Esophagus muscularis mucosa (tissue), 4 donors: ENCODE measurements around the gene TRMT1. TPM values are rescaled to one million over a fixed set of nuclear protein-coding genes. Genes with fewer than 3 reads are reported as not detected.
A peak's percentile ranks its signal among the peaks of the same experiment; 100 is the strongest.

ENCODE experiments used
- DNase-seq: peaks from one replicate; pipeline ENCODE4 v3.0.0-alpha.2; 2017; ENCODE audit errors: extremely low spot score
- H3K27ac ChIP-seq, 4 donors: fragments of 200-600 bp; sonication (generic); replicated peaks in 1 of 4; 1 replicate in 3 of 4; 2 replicates in 1 of 4; pipeline ENCODE4 v1.5.1; 2016 to 2019; ENCODE audit warnings: mild to moderate bottlenecking in 1 of 4
- H3K27me3 ChIP-seq, 4 donors: fragments of 200-600 bp; sonication (generic); one replicate each; pipeline versions ENCODE4 v1.5.1 to v1.6.0; 2016 to 2019
- H3K36me3 ChIP-seq, 4 donors: fragments of 200-600 bp; sonication (generic); one replicate each; pipeline ENCODE4 v1.5.1; 2016 to 2019
- H3K4me1 ChIP-seq, 4 donors: fragments of 200-600 bp; sonication (generic); one replicate each; pipeline ENCODE4 v1.5.1; 2016 to 2019
- H3K4me3 ChIP-seq, 4 donors: fragments of 200-600 bp; sonication (generic); 1 replicate in 2 of 4; 2 replicates in 2 of 4; pipeline ENCODE4 v1.5.1; 2016 to 2019; ENCODE audit warnings: mild to moderate bottlenecking in 4 of 4, moderate library complexity in 1 of 4
- H3K9me3 ChIP-seq, 4 donors: fragments of 200-600 bp; sonication (generic); 1 replicate in 3 of 4; 2 replicates in 1 of 4; pipeline ENCODE4 v1.5.1; 2016 to 2019
- CTCF ChIP-seq, 3 experiments: fragments of 200-600 bp in 2 of 3; fragments of 450-650 bp in 1 of 3; sonication (generic) in 2 of 3; IDR thresholded peaks; one replicate each; pipeline ENCODE4 v1.5.1; 2017 to 2019; ENCODE audit warnings: antibody characterized with exemption in 3 of 3, mild to moderate bottlenecking in 2 of 3, moderate library complexity in 1 of 3
- EP300 ChIP-seq: sonication (generic); formaldehyde crosslinking; IDR thresholded peaks from one replicate; pipeline ENCODE4 v1.6.1; 2017; ENCODE audit warnings: antibody characterized with exemption
- POLR2A ChIP-seq: fragments of 450-650 bp; IDR thresholded peaks from one replicate; pipeline ENCODE4 v1.6.1; 2017; ENCODE audit warnings: antibody characterized with exemption, moderate library complexity, mild to moderate bottlenecking, low read depth
- POLR2AphosphoS5 ChIP-seq, 2 donors: sonication (generic); formaldehyde crosslinking; IDR thresholded peaks; one replicate each; pipeline ENCODE4 v1.6.1; 2017; ENCODE audit warnings: antibody characterized with exemption in 2 of 2
- WGBS: methylation state at CpG from one replicate; pipeline ENCODE4 v1.1.5; 2018; 5-methylcytosine and 5-hydroxymethylcytosine counted together
- intact Hi-C: fragments of 100-400 bp; cut with DNase I; formaldehyde crosslinking; loops from one replicate; pipeline ENCODE4 v1.15.1; 2023
- total RNA-seq, 4 donors: library from RNA; depleted of rRNA; stranded (reverse); fragments of >200 nt; gene quantifications; one replicate each; pipeline versions ENCODE4 v1.1.0 to v1.2.1, GENCODE V29; 2016

TRMT1 gene
- total RNA-seq, 4 donors from 2014 or later = 21.4 to 27.6 (median 26.9) TPM

GRCh38 chr19:13087795-13088537 is 28.6 kb downstream of the TRMT1 start:
- intact Hi-C loops = no loop called here
- 90% methylated on average over 35 of the region's 37 CpGs for WGBS
- peak overlapping the region; percentile 40 to 90 (median 63) for H3K27ac ChIP-seq
- no peak overlapping the region for H3K4me3 ChIP-seq
- H3K27me3 ChIP-seq = no peaks in the 10 kb centered on the region
- TF ChIP-seq CTCF (IDR thresholded peaks at IDR 0.05) (no peak), EP300 (no peak), POLR2AphosphoS5 (IDR thresholded peaks at IDR 0.05) (no peak), POLR2A (no peak)
- peaks cover 44 to 65% (median 63%) of the 10 kb centered on the region in 4 donors for H3K4me1 ChIP-seq
- no peak for DNase-seq
- peaks cover 5 to 58% (median 42%) of the 10 kb centered on the region in 4 donors for H3K36me3 ChIP-seq
- H3K9me3 ChIP-seq = no peaks in the 10 kb centered on the region

DNA sequence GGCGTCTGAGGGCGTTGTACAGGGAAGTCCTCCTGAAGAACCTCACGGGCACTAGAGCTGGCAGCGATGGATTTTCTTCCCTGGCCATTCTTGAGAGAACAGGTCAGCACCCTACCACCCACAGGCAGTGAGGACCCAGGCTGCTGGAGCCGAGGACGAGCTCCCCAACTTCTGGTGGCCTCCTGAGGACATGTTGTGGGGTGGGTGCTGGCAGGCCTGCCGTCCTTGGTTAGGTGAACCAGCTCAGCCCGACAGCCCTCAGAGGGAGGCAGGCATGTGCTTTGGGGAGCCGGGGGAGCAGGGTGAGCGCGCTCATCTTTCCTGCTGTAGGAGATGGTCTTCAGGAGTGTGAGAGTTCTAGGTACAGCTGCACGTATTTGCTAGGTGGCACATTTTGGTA is 29.2 kb downstream of the TRMT1 start:
- peak overlapping the region in 2 of 4 donors; percentile 30 to 90 for H3K27ac ChIP-seq
- H3K36me3 ChIP-seq = peaks cover 5 to 65% (median 45%) of the 10 kb centered on the region in 4 donors
- peaks cover 42 to 65% (median 64%) of the 10 kb centered on the region in 4 donors for H3K4me1 ChIP-seq
- 90% methylated on average over 12 of the region's 12 CpGs for WGBS
- intact Hi-C loops = no loop called here
- H3K4me3 ChIP-seq = no peak overlapping the region
- TF ChIP-seq POLR2A (no peak), POLR2AphosphoS5 (IDR thresholded peaks at IDR 0.05) (no peak), EP300 (no peak), CTCF (IDR thresholded peaks at IDR 0.05) (no peak)
- no peak for DNase-seq
- no peaks in the 10 kb centered on the region for H3K9me3 ChIP-seq
- no peaks in the 10 kb centered on the region for H3K27me3 ChIP-seq

DNA sequence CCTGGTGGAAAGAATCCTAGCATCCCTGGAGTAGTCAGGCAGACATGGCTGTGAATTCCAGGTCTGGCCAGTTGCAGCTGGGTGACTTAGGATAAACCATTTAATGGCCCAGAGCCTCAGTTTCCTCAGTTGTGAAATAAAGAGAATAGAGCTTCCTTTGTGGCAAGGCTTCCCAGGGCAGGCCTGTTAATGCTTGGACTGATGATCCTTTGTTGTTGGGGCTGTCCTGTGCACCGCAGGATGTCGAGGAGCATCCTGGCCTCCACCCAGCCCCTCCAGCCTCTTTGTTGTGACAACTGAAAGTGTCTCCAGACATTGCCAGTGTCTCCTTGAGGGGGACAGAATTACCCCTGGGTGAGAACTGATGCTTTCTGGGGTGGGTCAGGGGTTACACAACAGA is 30.2 kb downstream of the TRMT1 start:
- Histone ChIP-seq H3K4me3 (no peak overlapping the region), H3K36me3 (peaks cover 5 to 72% (median 51%) of the 10 kb centered on the region in 4 donors), H3K27ac (peak overlapping the region; percentile 1 to 40 (median 20)), H3K27me3 (no peaks in the 10 kb centered on the region), H3K9me3 (no peaks in the 10 kb centered on the region), H3K4me1 (peaks cover 41 to 65% (median 64%) of the 10 kb centered on the region in 4 donors)
- intact Hi-C loops = no loop called here
- TF ChIP-seq CTCF (IDR thresholded peaks at IDR 0.05) (no peak), POLR2AphosphoS5 (IDR thresholded peaks at IDR 0.05) (no peak), POLR2A (no peak), EP300 (no peak)
- DNase-seq = no peak
- WGBS = 36% methylated on average over 2 of the region's 2 CpGs

- H3K27ac ChIP-seq = peak overlapping the region; percentile 1 to 40 (median 20)
- 31% methylated on average over 7 of the region's 7 CpGs for WGBS
Measured at GRCh38 chr19:13085666-13086065, 30.9 kb downstream of the TRMT1 start.

More at GRCh38 chr19:13085666-13086065, 30.9 kb downstream of the TRMT1 start:
- TF ChIP-seq POLR2AphosphoS5 (IDR thresholded peaks at IDR 0.05) (no peak), EP300 (no peak), POLR2A (no peak), CTCF (IDR thresholded peaks at IDR 0.05) (no peak)
- Histone ChIP-seq H3K36me3 (peaks cover 5 to 77% (median 49%) of the 10 kb centered on the region in 4 donors), H3K4me3 (no peak overlapping the region), H3K9me3 (no peaks in the 10 kb centered on the region), H3K27me3 (no peaks in the 10 kb centered on the region), H3K4me1 (peaks cover 36 to 63% (median 59%) of the 10 kb centered on the region in 4 donors)
- no peak for DNase-seq
- intact Hi-C loops = no loop called here
